ENCODE data around the gene TMEM219.

DNA sequence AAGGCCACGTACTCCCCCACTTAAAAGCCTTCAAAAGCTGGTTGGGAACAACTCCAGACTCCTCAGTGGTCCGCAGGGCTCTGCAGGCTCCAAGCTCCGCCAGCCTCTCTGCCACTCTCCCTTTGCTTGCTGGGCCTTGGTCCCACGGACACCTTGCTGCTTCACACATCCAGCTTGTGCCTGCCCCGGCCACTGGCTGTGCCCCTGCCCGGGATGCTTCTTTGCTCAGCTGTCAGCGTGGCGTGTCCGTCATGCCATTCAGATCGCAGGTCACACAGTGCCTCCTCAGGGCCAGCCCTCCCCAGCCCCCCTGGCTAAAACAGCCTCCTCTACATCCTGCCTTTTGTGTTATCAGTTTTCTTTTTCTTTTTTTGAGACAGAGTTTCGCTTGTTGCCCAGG, 49.8 kb upstream of the TMEM219 start:
- no peak for TF ChIP-seq CTCF (IDR thresholded peaks at IDR 0.05; ENCODE audit: poor library complexity)
- TF ChIP-seq EZH2 (IDR thresholded peaks at IDR 0.05; ENCODE audit: borderline replicate concordance): no peak
